ENCODE results near the gene SMTNL2.

SMTNL2 gene

GRCh38 chr17:4583782-4584100, 588 bp upstream of the SMTNL2 start:
- Histone ChIP-seq H3K79me1 (replicated peaks; ENCODE audit: low read length, poor library complexity, severe bottlenecking) (no peaks in the 10 kb centered on the region), H3K4me3 (ENCODE audit: insufficient read depth in 1 of 2, low read depth in 1 of 2, low read length in 2 of 2) (peak overlapping the region in 1 of 2 experiments; percentile 60), H3K27ac (ENCODE audit: low read length, poor library complexity, severe bottlenecking) (no peak overlapping the region), H3K36me3 (ENCODE audit: control insufficient read depth in 1 of 2, insufficient read depth in 2 of 2, low read depth in 1 of 2, low read length in 2 of 2) (no peaks in the 10 kb centered on the region), H2BK15ac (ENCODE audit: low read depth, poor library complexity, severe bottlenecking) (no peak overlapping the region), H3K18ac (ENCODE audit: low read depth in 1 of 2, low read length in 2 of 2) (peak overlapping the region in 1 of 2 experiments; percentile 37), H3K4ac (ENCODE audit: low read depth in 1 of 2, low read length in 2 of 2) (no peak overlapping the region), H2AK5ac (ENCODE audit: low read length, severe bottlenecking) (no peak overlapping the region), H2BK5ac (ENCODE audit: low read depth, low read length, poor library complexity, severe bottlenecking) (no peak overlapping the region), H3K4me2 (ENCODE audit: low read length, poor library complexity, severe bottlenecking) (peak overlapping the region; percentile 88), H2BK120ac (ENCODE audit: low read depth, low read length) (no peak overlapping the region), H3K4me1 (ENCODE audit: control insufficient read depth, insufficient read depth, low read depth, low read length) (peaks cover 33% of the 10 kb centered on the region), H4K8ac (ENCODE audit: low read length) (no peak overlapping the region), H3K27me3 (ENCODE audit: control insufficient read depth in 1 of 2, insufficient read depth in 1 of 2, low read length in 2 of 2) (peaks cover 58 to 82% of the 10 kb centered on the region in 2 experiments), H3K23ac (ENCODE audit: low read length in 2 of 2) (peak overlapping the region in 1 of 2 experiments; percentile 14), H2BK12ac (ENCODE audit: low read length in 2 of 2) (no peak overlapping the region), H3K9ac (ENCODE audit: low read length) (no peak overlapping the region), H4K91ac (ENCODE audit: low read length) (no peak overlapping the region), H3K14ac (ENCODE audit: low read length in 2 of 2) (no peak overlapping the region), H2AFZ (ENCODE audit: low read depth, low read length) (no peak overlapping the region), H3K9me3 (ENCODE audit: control insufficient read depth, low read length) (no peaks in the 10 kb centered on the region)
- peak; percentile 40 for DNase-seq
- 48% methylated on average over 9 of the region's 12 CpGs for WGBS

GRCh38 chr17:4584917-4585637, 748 bp downstream of the SMTNL2 start:
- WGBS: 21% methylated on average over 37 of the region's 57 CpGs
- H3K4ac ChIP-seq (ENCODE audit: low read depth in 1 of 2, low read length in 2 of 2): no peak overlapping the region
- no peak overlapping the region for H2BK120ac ChIP-seq (ENCODE audit: low read depth, low read length)
- no peaks in the 10 kb centered on the region for H3K9me3 ChIP-seq (ENCODE audit: control insufficient read depth, low read length)
- peak overlapping the region in 1 of 2 experiments; percentile 60 for H3K4me3 ChIP-seq (ENCODE audit: insufficient read depth in 1 of 2, low read depth in 1 of 2, low read length in 2 of 2)
- peaks cover 62 to 84% of the 10 kb centered on the region in 2 experiments for H3K27me3 ChIP-seq (ENCODE audit: control insufficient read depth in 1 of 2, insufficient read depth in 1 of 2, low read length in 2 of 2)
- H3K79me1 ChIP-seq (replicated peaks; ENCODE audit: low read length, poor library complexity, severe bottlenecking): no peaks in the 10 kb centered on the region
- H2AFZ ChIP-seq (ENCODE audit: low read depth, low read length): no peak overlapping the region
- no peak overlapping the region for H3K9ac ChIP-seq (ENCODE audit: low read length)
- H3K4me2 ChIP-seq (ENCODE audit: low read length, poor library complexity, severe bottlenecking): peak overlapping the region; percentile 88
- H3K4me1 ChIP-seq (ENCODE audit: control insufficient read depth, insufficient read depth, low read depth, low read length): peaks cover 33% of the 10 kb centered on the region
- no peak for DNase-seq
- no peak overlapping the region for H3K27ac ChIP-seq (ENCODE audit: low read length, poor library complexity, severe bottlenecking)
- no peak overlapping the region for H4K91ac ChIP-seq (ENCODE audit: low read length)
- no peak overlapping the region for H3K23ac ChIP-seq (ENCODE audit: low read length in 2 of 2)
- no peaks in the 10 kb centered on the region for H3K36me3 ChIP-seq (ENCODE audit: control insufficient read depth in 1 of 2, insufficient read depth in 2 of 2, low read depth in 1 of 2, low read length in 2 of 2)
- no peak overlapping the region for H2BK12ac ChIP-seq (ENCODE audit: low read length in 2 of 2)
- no peak overlapping the region for H2BK15ac ChIP-seq (ENCODE audit: low read depth, poor library complexity, severe bottlenecking)
- H3K18ac ChIP-seq (ENCODE audit: low read depth in 1 of 2, low read length in 2 of 2): no peak overlapping the region
- H2BK5ac ChIP-seq (ENCODE audit: low read depth, low read length, poor library complexity, severe bottlenecking): no peak overlapping the region
- no peak overlapping the region for H3K14ac ChIP-seq (ENCODE audit: low read length in 2 of 2)
- no peak overlapping the region for H4K8ac ChIP-seq (ENCODE audit: low read length)
- H2AK5ac ChIP-seq (ENCODE audit: low read length, severe bottlenecking): no peak overlapping the region

GRCh38 chr17:4585638-4585994, 1.3 kb downstream of the SMTNL2 start:
- no peak for DNase-seq
- H2AK5ac ChIP-seq (ENCODE audit: low read length, severe bottlenecking): no peak overlapping the region
- no peak overlapping the region for H3K23ac ChIP-seq (ENCODE audit: low read length in 2 of 2)
- no peak overlapping the region for H3K9ac ChIP-seq (ENCODE audit: low read length)
- H3K4me1 ChIP-seq (ENCODE audit: control insufficient read depth, insufficient read depth, low read depth, low read length): peaks cover 33% of the 10 kb centered on the region
- no peaks in the 10 kb centered on the region for H3K9me3 ChIP-seq (ENCODE audit: control insufficient read depth, low read length)
- peak overlapping the region; percentile 88 for H3K4me2 ChIP-seq (ENCODE audit: low read length, poor library complexity, severe bottlenecking)
- H3K4me3 ChIP-seq (ENCODE audit: insufficient read depth in 1 of 2, low read depth in 1 of 2, low read length in 2 of 2): no peak overlapping the region
- no peak overlapping the region for H2AFZ ChIP-seq (ENCODE audit: low read depth, low read length)
- no peak overlapping the region for H3K14ac ChIP-seq (ENCODE audit: low read length in 2 of 2)
- H4K91ac ChIP-seq (ENCODE audit: low read length): no peak overlapping the region
- no peak overlapping the region for H3K4ac ChIP-seq (ENCODE audit: low read depth in 1 of 2, low read length in 2 of 2)
- no peak overlapping the region for H3K18ac ChIP-seq (ENCODE audit: low read depth in 1 of 2, low read length in 2 of 2)
- no peak overlapping the region for H2BK12ac ChIP-seq (ENCODE audit: low read length in 2 of 2)
- H3K27me3 ChIP-seq (ENCODE audit: control insufficient read depth in 1 of 2, insufficient read depth in 1 of 2, low read length in 2 of 2): peaks cover 64 to 84% of the 10 kb centered on the region in 2 experiments
- H2BK120ac ChIP-seq (ENCODE audit: low read depth, low read length): no peak overlapping the region
- no peak overlapping the region for H2BK5ac ChIP-seq (ENCODE audit: low read depth, low read length, poor library complexity, severe bottlenecking)
- WGBS: 85% methylated on average over 7 of the region's 7 CpGs
- H3K27ac ChIP-seq (ENCODE audit: low read length, poor library complexity, severe bottlenecking): no peak overlapping the region
- H4K8ac ChIP-seq (ENCODE audit: low read length): no peak overlapping the region
- H3K79me1 ChIP-seq (replicated peaks; ENCODE audit: low read length, poor library complexity, severe bottlenecking): no peaks in the 10 kb centered on the region
- no peaks in the 10 kb centered on the region for H3K36me3 ChIP-seq (ENCODE audit: control insufficient read depth in 1 of 2, insufficient read depth in 2 of 2, low read depth in 1 of 2, low read length in 2 of 2)
- no peak overlapping the region for H2BK15ac ChIP-seq (ENCODE audit: low read depth, poor library complexity, severe bottlenecking)

GRCh38 chr17:4586043-4586442, 1.7 kb downstream of the SMTNL2 start:
- no peak overlapping the region for H4K8ac ChIP-seq (ENCODE audit: low read length)
- no peak overlapping the region for H2AK5ac ChIP-seq (ENCODE audit: low read length, severe bottlenecking)
- H3K23ac ChIP-seq (ENCODE audit: low read length in 2 of 2): peak overlapping the region in 1 of 2 experiments; percentile 27
- H2BK12ac ChIP-seq (ENCODE audit: low read length in 2 of 2): no peak overlapping the region
- H3K27me3 ChIP-seq (ENCODE audit: control insufficient read depth in 1 of 2, insufficient read depth in 1 of 2, low read length in 2 of 2): peaks cover 66 to 86% of the 10 kb centered on the region in 2 experiments
- no peaks in the 10 kb centered on the region for H3K79me1 ChIP-seq (replicated peaks; ENCODE audit: low read length, poor library complexity, severe bottlenecking)
- H3K9ac ChIP-seq (ENCODE audit: low read length): no peak overlapping the region
- H3K14ac ChIP-seq (ENCODE audit: low read length in 2 of 2): no peak overlapping the region
- no peak overlapping the region for H3K4me2 ChIP-seq (ENCODE audit: low read length, poor library complexity, severe bottlenecking)
- DNase-seq: no peak
- no peak overlapping the region for H2BK5ac ChIP-seq (ENCODE audit: low read depth, low read length, poor library complexity, severe bottlenecking)
- peaks cover 33% of the 10 kb centered on the region for H3K4me1 ChIP-seq (ENCODE audit: control insufficient read depth, insufficient read depth, low read depth, low read length)
- H3K4ac ChIP-seq (ENCODE audit: low read depth in 1 of 2, low read length in 2 of 2): no peak overlapping the region
- no peak overlapping the region for H3K4me3 ChIP-seq (ENCODE audit: insufficient read depth in 1 of 2, low read depth in 1 of 2, low read length in 2 of 2)
- H4K91ac ChIP-seq (ENCODE audit: low read length): no peak overlapping the region
- 83% methylated on average over 9 of the region's 9 CpGs for WGBS
- no peak overlapping the region for H2BK120ac ChIP-seq (ENCODE audit: low read depth, low read length)
- no peaks in the 10 kb centered on the region for H3K9me3 ChIP-seq (ENCODE audit: control insufficient read depth, low read length)
- H3K18ac ChIP-seq (ENCODE audit: low read depth in 1 of 2, low read length in 2 of 2): no peak overlapping the region
- H2AFZ ChIP-seq (ENCODE audit: low read depth, low read length): no peak overlapping the region
- no peaks in the 10 kb centered on the region for H3K36me3 ChIP-seq (ENCODE audit: control insufficient read depth in 1 of 2, insufficient read depth in 2 of 2, low read depth in 1 of 2, low read length in 2 of 2)
- H3K27ac ChIP-seq (ENCODE audit: low read length, poor library complexity, severe bottlenecking): no peak overlapping the region
- H2BK15ac ChIP-seq (ENCODE audit: low read depth, poor library complexity, severe bottlenecking): no peak overlapping the region
